Amniotic stem cell (primary cell): Measurements from ENCODE around the gene VSIR.

Experiments
- DNase-seq: peaks from one replicate; lab custom pipeline; 2025; lab: John Stamatoyannopoulos, UW

VSIR gene

DNA sequence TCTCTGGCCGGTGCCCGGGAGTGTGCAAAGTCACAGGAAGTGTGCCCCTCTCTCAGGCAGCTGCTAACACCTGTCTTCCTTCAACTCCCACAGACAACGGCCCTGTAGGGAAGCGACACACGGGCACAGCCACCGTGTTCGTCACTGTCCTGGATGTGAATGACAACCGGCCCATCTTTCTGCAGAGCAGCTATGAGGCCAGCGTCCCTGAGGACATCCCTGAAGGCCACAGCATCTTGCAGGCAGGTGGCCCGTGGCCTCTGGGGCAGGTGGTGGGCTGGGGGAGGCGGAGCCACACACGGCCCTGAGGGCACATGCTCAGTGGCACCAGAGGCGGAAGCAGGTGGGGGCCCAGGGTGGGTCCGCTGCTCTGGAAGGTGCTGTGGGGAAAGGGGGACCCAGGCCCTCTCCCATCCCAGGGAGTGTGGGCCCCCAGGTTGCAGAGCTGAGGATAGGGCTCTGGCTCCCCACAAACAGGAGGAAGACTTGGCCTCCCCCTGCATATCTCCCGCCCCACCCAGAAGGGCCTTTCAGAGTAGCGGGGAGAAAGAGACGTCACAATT lies 60.7 kb downstream of the VSIR start:
- DNase-seq: no peak

DNA sequence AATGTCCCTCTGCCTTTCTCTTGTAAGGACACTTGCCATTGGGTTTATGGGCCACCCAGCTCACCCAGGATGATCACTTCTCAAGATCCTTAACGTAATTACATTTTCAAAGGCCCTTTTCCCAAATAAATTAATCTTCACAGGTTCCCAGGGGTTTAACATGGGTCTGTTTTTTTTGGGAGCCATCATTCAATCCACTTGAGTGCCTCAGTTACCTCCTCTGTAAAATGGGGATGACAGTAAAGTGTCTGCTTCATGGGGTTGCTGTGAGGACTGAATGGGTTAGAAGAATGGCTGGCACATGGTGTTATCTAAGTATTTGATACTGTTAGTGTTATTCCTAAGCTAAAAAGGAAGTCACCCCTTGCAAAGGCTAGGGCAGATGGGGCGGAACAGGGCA lies 61.1 kb downstream of the VSIR start:
- no peak for DNase-seq

DNA sequence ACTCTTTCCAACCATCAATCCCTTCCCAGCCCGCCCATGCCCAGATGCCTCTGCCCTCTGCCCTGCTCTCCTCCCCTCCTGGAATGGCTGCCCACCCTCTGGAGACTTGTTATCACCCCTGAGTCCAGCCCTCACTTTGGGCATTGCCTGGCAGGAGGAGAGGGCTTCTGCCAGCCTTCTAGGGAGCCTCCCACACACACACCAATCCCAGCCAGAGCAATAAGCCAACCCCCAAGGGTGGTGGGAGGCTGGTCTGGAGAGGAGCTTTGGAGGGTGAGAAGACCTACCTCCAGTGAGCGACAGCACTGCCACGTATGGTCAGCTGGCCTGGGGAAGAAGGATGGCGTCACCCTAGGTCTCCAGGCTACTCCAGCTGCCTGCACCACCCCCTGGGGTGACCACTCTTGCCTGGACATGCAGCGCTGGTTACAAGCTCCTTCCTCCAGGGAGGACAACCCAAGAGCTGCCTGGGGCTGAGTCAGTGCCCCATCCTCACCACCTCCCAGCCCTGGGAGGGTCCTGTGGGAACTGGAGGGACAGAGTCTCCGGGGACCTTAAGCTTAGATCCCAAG lies 62.2 kb downstream of the VSIR start:
- no peak for DNase-seq

DNA sequence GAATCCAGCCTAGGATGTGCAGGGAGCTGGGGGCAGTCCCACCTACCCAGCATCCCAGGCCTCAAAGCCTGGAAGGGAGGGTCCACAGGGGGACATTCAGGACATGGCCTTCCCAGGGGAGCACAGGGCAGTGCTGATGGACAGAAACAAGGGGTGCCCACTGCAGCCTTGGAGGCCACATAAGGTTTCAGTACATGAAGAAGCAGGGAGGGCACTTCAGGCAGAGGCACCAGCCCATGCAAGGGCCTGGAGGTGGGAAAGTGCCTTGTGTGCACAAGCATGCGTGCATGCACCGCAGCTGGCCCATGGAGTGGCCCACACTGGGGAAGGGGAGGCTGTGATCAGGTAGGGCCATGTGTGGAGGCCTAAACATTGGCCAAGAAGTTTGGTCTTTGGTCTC lies 62.8 kb downstream of the VSIR start:
- DNase-seq: no peak

DNA sequence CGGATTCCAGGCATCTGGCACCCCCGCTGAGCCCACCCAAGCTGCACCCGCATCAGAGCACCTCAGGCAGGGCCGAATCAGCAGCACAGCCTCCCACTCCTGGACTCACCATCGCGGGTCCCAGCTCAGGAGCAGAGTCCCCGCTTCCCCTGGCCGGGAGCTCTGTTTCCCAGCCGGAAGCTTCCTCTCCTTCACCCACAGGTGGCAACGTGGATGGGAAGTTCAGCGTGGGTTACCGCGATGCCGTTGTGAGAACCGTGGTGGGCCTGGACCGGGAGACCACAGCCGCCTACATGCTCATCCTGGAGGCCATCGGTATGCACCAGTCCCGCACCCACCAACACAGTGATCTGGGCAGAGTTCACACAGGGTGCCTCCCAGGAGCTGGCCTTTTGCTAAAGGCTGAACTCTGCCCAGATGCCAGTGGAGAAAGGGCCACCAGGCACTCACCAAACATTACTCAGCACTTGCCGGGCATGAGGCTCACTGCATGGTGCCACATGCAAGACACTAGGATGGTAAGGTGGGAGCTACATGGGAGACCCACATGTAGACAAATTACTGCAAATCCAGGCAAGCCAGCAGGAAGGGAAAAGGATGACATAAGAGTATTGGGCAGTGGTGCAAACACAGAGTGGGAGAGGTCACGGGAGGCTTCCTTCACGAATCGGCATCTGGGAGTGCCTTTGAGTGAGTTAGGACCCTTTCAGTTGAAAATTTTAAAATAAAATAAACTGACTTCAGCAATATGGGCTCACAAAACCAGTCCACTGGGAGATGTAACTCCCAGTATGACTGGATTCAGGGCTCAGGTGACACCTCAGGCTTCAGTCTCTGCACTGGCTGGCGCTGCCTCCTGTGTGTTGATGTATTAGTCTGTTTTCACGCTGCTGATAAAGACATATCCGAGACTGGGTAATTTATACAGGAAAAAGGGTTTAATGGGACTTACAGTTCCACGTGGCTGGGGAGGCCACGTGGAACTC lies 64.1 kb downstream of the VSIR start:
- no peak for DNase-seq

DNA sequence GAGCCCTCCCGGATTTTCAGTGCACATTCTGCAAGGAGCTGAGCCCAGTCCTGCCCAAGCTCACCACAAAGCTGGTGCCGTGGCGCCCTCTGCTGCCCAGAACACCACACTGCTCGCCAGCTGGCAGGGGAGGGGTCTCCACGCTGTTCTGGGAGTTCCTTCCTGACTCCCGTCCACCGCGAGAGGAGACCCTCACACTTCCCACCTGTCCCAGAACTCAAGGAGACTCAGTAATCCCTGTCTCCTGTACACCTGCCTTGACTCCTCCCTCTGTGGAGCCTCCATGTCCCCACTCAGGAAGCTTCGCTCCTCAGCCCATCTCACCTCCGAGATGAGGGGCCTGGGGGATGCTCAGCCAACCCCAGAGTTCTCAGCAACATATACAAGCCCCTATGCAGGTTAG lies 65.0 kb downstream of the VSIR start:
- no peak for DNase-seq

DNA sequence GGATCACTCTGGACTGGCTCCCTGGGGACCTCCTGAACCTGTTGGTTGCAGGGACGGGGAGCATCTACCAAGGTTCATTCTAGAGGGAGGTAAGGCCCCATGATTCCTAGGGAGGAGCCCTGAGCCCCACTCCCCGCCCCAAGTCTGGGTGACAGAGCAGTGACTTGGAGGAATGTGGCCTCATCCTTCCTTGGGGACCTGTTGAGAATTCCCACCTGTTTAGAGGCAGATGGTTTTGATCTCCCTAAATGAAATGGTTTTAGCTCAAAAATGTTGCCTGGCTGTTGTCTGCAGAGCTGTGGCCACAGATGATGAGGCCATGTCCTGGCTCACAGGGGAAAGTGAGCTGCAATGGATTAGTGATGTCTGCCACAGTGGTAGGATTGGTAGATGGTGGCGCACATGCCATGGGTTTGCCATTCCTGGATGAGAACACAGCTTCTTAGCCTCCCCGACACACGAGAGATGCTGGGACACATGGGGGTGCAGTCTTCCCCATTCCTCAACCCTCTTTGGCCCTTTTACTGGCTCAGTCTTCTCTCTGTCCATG lies 66.0 kb downstream of the VSIR start:
- no peak for DNase-seq

DNA sequence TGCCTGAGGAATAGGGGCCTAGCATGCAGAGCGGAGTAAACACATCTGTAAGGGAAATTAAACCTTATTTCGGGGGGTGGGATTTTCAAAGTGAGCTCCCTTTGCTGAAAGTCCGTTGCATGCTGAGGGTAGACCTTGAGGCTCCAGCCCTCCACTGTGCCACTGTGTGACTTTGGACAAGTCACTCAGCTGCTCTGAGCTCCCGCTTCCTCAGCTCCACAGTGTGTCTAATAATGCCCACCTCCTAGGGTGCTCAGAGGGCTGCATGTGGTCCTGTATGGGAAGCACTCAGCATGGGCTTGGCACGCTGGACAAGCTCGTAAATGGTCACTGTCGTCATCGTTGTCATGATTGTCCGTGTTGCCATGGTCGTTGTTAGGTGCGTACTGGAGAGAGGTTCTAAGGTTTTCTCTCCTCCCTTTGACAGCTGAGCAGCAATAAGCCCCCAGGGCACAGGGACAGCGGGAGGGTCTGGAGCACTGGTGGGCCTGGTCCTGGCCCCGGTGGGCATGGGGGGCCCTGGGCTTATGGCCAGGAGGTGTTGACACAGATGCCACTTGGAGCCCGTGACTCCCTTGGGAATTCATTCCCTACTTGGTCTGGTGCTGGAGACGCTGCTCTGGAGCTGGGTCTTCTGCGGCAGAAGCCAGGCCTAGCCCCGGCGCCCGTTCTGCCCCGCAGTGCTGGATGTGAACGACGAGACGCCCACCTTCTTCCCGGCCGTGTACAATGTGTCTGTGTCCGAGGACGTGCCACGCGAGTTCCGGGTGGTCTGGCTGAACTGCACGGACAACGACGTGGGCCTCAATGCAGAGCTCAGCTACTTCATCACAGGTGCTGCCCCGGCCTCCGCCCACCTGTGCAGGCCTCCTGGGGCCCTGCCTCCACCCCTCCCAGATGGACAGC lies 66.9 kb downstream of the VSIR start:
- DNase-seq: no peak

DNA sequence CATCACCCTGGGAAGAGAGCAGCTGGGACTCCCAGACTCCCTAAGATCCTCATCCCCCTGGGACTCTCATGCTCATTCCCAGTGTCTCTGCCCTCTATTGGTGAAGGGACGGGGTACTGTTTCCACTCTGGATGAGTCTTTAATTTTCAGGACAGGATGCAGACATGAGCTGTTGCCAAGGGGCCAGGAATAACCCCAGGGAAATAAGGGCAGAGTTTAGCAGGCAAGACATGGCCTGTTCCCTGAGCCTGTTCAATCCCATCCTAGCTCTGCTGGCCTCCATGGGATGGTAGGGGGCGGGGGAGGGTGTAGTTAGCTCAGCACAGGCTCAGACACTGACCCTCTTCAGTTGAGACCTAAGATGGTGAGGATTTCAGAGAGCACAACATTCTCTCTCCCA lies 67.7 kb downstream of the VSIR start:
- no peak for DNase-seq

DNA sequence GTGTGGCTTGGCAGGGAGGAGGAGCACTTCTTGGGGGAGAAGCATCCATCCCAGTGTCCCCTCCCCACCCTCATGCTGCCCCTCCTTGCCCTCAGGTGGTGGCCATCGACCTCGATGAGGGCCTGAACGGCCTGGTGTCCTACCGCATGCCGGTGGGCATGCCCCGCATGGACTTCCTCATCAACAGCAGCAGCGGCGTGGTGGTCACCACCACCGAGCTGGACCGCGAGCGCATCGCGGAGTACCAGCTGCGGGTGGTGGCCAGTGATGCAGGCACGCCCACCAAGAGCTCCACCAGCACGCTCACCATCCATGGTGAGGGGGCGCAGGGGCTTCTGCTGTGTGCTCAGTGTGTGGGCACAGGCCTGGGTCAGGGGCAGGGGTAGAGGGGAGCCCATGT lies 68.5 kb downstream of the VSIR start:
- DNase-seq: no peak

DNA sequence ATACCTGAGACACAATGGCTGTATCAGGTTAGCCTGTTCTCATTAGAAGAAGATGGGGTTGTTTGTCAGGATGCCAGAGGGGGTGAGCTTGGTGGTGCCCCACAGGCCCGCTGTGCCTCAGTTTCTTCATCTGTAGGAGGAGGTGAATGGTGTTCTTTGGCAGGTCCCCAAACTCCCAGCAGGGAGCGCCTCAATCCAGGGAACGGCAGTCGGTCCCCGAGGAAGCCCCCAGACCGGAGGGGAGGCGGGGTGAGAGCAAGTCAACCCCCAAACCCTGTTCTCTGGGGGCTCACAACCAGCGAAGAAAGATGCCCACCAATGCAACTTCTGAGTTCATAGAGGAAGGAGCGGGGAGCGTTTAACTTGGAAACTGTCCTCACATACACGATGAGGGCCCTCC lies 69.7 kb downstream of the VSIR start:
- DNase-seq: no peak

DNA sequence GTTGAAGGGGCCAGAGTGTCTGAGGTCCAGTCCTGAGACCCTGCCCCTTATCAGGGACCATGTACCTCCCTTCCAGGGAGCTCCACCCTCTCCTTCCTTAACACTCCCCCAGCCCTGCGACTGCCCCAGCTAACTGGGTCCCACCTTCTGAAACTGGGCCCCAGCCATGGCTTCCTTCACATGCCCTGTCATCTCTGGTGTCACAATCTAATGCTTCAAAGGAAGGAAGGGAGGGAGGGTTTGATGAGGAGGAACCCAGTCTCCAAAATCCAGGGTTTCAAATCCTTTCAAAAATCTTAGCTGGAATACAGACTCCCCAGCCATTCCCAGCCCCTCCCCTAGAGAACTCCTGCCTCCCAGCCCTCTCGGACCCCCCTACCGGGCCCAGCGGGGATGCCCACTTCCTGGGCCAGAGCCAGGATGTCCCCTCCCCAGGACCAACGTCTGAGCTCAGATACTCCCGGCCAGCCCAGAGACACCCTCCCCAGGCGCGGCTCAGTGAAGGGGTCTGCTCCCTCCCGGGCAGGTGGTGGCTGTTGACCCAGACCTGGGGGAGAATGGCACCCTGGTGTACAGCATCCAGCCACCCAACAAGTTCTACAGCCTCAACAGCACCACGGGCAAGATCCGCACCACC lies 71.7 kb downstream of the VSIR start:
- DNase-seq: no peak

DNA sequence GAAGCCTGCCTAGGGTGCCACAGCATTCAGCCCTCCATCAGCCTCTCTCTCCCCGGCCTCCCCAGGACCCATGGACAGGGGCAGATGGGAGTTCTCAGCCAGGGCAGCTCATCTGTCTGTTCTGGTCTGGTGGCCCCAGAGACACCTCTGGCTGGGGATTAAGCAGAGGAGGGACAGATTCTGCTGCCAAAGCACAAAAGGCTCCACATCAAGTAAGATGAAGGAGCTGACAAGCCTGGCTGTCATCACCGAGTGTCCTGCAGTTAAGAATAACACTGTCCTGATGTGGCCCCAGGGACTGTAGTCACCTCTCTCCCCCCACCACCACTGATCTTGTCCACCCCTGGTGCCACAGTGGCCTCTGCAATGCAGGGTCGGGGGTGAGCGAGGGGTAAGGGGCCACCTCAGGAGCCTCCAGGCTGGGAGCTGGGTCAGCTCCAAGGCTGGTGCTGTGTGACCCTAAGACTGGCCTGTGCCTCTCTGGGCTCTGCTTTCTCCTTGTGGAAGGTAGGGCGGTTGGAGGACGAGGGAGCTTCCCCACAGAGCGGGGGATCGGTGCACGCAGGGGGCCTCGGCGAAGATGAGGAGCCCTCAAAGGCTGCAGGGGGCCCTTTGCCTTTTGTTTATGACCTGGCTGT lies 72.5 kb downstream of the VSIR start:
- DNase-seq: no peak

DNA sequence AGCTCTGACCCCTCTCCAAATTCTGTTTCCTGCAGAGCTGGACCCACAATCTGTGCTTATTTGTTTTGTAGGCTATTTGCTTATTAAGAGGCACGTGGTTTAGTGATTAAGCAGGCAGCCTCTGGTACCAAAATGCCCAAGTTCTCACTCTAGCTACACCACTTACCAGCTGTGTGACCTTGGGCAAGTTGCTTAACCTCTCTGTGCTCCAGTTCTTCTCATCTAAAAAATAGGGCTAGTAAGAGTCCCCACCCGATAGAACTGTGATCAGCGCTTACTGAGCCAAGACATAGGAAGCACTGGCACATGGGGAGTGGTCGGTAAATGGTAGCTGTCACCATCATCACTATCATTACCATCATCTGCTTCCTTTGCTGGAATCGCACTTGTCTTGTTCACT lies 74.6 kb downstream of the VSIR start:
- DNase-seq: no peak

DNA sequence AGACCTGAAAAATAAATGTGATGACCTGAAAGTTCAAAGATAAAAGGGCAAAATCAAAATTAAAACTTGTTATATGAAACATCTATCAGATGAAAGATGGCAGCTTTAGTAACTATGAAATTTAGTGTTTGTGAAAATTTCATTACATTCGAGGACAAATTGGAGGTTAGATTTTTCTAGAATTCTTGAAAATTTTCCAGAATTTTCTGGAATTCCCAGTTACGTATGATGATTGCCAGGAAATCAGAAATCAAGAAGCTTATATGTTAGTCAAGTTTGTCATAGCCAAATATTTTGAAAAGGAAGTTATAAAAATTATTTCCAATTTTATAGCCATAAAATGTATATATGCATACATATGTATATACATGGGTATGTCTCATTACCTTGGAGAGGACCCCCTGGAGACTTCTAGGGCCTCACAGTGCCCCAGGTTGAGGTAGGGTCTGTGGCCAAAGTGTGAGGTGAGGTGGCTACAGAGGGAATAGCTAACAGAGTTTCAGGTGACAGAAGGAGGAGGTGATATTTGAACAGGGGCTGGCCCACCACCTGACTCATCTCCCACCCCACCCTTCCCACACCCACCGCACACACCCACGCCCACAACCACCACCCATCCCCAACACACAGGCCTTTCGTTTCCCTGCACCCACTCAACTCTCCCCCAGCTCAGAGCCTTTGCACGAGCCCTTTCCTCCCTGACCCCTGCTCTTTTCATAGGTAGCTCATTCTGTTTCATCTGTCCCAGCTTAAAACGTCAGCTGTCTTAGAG lies 75.2 kb downstream of the VSIR start:
- DNase-seq: no peak
